Osteoblast (primary cell): ENCODE results near the gene PSD2. TPM values are rescaled to one million over a fixed set of nuclear protein-coding genes. Genes with fewer than 3 reads are reported as not detected.
A peak's percentile ranks its signal among the peaks of the same experiment; 100 is the strongest.

ENCODE experiments used
- DNase-seq: peaks from one replicate; pipeline ENCODE4 v3.0.0; 2011; ENCODE audit warnings: low spot score, mixed read lengths; ENCODE audit not compliant: insufficient read length; ENCODE audit errors: missing footprints
- H2AFZ ChIP-seq: 2 replicates; pipeline ENCODE4 v1.6.0; 2011; ENCODE audit warnings: mild to moderate bottlenecking, low read length
- H3K27ac ChIP-seq: 2 replicates; pipeline ENCODE4 v1.5.1; 2011; ENCODE audit warnings: mild to moderate bottlenecking, low read depth, low read length, moderate library complexity
- H3K27me3 ChIP-seq: 2 replicates; pipeline ENCODE4 v1.6.0; 2012; ENCODE audit warnings: mild to moderate bottlenecking, control low read depth, inconsistent platforms, low read length, moderate library complexity; ENCODE audit not compliant: insufficient read depth
- H3K36me3 ChIP-seq: 2 replicates; pipeline ENCODE4 v1.5.1; 2011; ENCODE audit warnings: mild to moderate bottlenecking, low read length, control low read depth, moderate library complexity; ENCODE audit not compliant: insufficient read depth
- H3K4me1 ChIP-seq: 2 replicates; pipeline ENCODE4 v1.5.1; 2011; ENCODE audit warnings: mild to moderate bottlenecking, low read length, control low read depth, moderate library complexity; ENCODE audit not compliant: insufficient read depth
- H3K4me2 ChIP-seq: 2 replicates; pipeline ENCODE4 v1.6.0; 2011; ENCODE audit warnings: mild to moderate bottlenecking, low read length; ENCODE audit not compliant: insufficient read depth
- H3K4me3 ChIP-seq: fragments of 200-600 bp; sonication (generic); 3 replicates; pipeline ENCODE4 v1.5.1; 2012; ENCODE audit warnings: mild to moderate bottlenecking, low read length, inconsistent platforms; ENCODE audit not compliant: insufficient read depth
- H3K79me2 ChIP-seq: 2 replicates; pipeline ENCODE4 v1.6.0; 2012; ENCODE audit warnings: mild to moderate bottlenecking, low read length, control low read depth, inconsistent platforms; ENCODE audit not compliant: insufficient read depth
- H3K9me3 ChIP-seq: 2 replicates; pipeline ENCODE4 v1.5.1; 2011; ENCODE audit warnings: low read depth, low read length, control low read depth
- H4K20me1 ChIP-seq: 2 replicates; pipeline ENCODE4 v1.6.0; 2012; ENCODE audit warnings: mild to moderate bottlenecking, low read length, control low read depth; ENCODE audit not compliant: insufficient read depth
- total RNA-seq: library from RNA; depleted of rRNA; stranded (reverse); fragments of >200 nt; gene quantifications from 2 replicates; pipeline ENCODE4 v1.2.3, GENCODE V29; 2012
- TF ChIP-seq, protein P1 (sequence below): IDR thresholded peaks from 2 replicates; pipeline ENCODE4 v1.5.1; 2011; ENCODE audit warnings: mild to moderate bottlenecking, low read depth, low read length, moderate library complexity; ENCODE audit errors: extremely low read depth

The PSD2 gene
- total RNA-seq, 1 donor, result 0.36 TPM

DNA sequence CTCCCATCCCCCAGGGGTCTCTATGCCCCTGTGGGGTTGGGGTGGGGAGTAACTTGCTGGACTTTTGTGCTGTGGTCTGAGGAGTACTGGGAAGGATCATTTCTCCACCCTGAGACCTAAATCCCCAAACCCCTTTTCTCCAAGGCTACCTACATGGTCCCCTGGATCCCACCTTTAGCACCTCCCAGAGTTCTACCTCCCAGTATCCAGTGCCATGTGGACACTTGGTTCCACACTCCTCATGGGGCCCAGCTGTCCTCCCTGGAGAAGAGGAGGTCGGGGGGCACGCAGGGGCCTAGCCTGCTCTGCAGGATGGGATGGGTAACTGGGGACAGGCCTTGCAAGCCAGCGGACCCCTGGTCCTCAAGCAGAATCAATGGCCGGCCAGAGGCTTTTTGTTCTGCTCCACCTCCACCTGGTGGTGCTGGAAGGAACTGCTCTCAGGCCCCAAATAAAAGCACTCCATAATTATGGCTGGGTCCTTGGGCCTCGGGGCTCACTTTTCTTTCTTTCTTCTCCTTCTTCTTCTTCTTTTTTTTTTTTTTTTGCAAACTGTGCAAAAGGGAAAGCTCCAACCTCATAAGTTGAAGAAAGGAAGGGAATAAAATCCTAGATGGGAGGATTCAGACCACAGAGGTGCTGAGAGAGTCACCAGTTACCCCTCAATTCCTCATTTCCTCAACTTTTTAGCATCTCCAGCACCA is 68.4 kb downstream of the PSD2 start:
- Histone ChIP-seq H3K9me3 (no peaks in the 10 kb centered on the region), H3K4me1 (no peaks in the 10 kb centered on the region), H3K4me2 (no peak overlapping the region), H2AFZ (no peak overlapping the region), H3K4me3 (no peak overlapping the region), H3K36me3 (no peaks in the 10 kb centered on the region), H3K79me2 (no peaks in the 10 kb centered on the region), H3K27me3 (peaks cover 39% of the 10 kb centered on the region), H3K27ac (no peak overlapping the region), H4K20me1 (no peaks in the 10 kb centered on the region)
- peak; percentile 92 for DNase-seq
- TF ChIP-seq, protein P1, sequence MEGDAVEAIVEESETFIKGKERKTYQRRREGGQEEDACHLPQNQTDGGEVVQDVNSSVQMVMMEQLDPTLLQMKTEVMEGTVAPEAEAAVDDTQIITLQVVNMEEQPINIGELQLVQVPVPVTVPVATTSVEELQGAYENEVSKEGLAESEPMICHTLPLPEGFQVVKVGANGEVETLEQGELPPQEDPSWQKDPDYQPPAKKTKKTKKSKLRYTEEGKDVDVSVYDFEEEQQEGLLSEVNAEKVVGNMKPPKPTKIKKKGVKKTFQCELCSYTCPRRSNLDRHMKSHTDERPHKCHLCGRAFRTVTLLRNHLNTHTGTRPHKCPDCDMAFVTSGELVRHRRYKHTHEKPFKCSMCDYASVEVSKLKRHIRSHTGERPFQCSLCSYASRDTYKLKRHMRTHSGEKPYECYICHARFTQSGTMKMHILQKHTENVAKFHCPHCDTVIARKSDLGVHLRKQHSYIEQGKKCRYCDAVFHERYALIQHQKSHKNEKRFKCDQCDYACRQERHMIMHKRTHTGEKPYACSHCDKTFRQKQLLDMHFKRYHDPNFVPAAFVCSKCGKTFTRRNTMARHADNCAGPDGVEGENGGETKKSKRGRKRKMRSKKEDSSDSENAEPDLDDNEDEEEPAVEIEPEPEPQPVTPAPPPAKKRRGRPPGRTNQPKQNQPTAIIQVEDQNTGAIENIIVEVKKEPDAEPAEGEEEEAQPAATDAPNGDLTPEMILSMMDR, result peak; percentile 83

- Histone ChIP-seq H3K36me3 (no peaks in the 10 kb centered on the region), H2AFZ (no peak overlapping the region), H3K4me1 (no peaks in the 10 kb centered on the region), H3K4me3 (no peak overlapping the region), H3K27ac (no peak overlapping the region), H3K79me2 (no peaks in the 10 kb centered on the region), H3K9me3 (no peaks in the 10 kb centered on the region), H3K4me2 (no peak overlapping the region), H4K20me1 (no peaks in the 10 kb centered on the region), H3K27me3 (peaks cover 32% of the 10 kb centered on the region)
- TF ChIP-seq, protein P1, result no peak
- DNase-seq, result no peak
Measured at GRCh38 chr5:139864716-139865483, 69.3 kb downstream of the PSD2 start.

DNA sequence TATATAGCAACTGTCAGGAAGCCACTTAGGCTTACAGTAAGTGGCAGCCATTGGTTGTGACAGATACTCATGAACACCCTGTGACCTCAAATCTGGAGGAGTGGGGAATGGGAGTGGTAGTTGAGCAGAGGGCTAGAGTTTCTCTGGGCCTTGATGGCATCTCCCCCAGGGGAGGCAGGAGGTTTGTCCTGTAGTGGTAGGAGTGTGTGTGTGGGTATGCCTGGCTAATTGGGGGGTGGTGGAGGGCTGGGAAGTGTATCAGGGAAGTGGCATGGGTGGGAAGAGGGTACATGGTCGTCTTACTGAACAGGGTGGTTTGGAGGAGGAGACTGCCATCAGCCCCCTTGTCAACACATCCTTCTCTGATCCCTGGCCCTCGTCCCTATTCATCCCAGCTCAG is 71.5 kb downstream of the PSD2 start:
- H3K79me2 ChIP-seq, result no peaks in the 10 kb centered on the region

More for the DNA sequence above, 71.5 kb downstream of the PSD2 start:
- Histone ChIP-seq H3K27ac (no peak overlapping the region), H3K4me3 (no peak overlapping the region), H4K20me1 (no peaks in the 10 kb centered on the region), H3K4me1 (no peaks in the 10 kb centered on the region), H3K9me3 (no peaks in the 10 kb centered on the region), H3K36me3 (no peaks in the 10 kb centered on the region), H3K4me2 (no peak overlapping the region), H3K27me3 (peaks cover 33% of the 10 kb centered on the region), H2AFZ (no peak overlapping the region)
- TF ChIP-seq, protein P1, result no peak
- DNase-seq, result no peak
